Kidney (tissue), 14 donors: Measurements from ENCODE around the gene MKNK1. TPM values are rescaled to one million over a fixed set of nuclear protein-coding genes. Genes with fewer than 3 reads are reported as not detected.

Source experiments
- DNase-seq, 5 donors: peaks; one replicate each; pipeline ENCODE4 v3.0.0-alpha.2; 2013 to 2020
- FAIRE-seq: peaks from 2 replicates; lab custom pipeline; 2012; peaks lifted over from hg19 to GRCh38; lab: Jason Lieb, UNC
- H3K27ac ChIP-seq, 2 donors: one replicate each; pipeline ENCODE4 v1.7.0; 2013; ENCODE audit warnings: low read depth in 2 of 2, low read length in 2 of 2, inconsistent platforms in 1 of 2
- H3K27me3 ChIP-seq: one replicate; pipeline ENCODE4 v1.7.1; 2013; ENCODE audit warnings: low read length, inconsistent platforms; ENCODE audit not compliant: control insufficient read depth, insufficient read depth
- H3K36me3 ChIP-seq, 3 donors: one replicate each; pipeline versions ENCODE4 v1.7.0 to v1.7.1; 2013; ENCODE audit warnings: low read length in 3 of 3, control low read depth in 1 of 3, inconsistent platforms in 1 of 3; ENCODE audit not compliant: insufficient read depth in 3 of 3, control insufficient read depth in 2 of 3
- H3K4me1 ChIP-seq, 3 donors: one replicate each; pipeline versions ENCODE4 v1.7.0 to v1.7.1; 2013; ENCODE audit warnings: low read length in 3 of 3, inconsistent platforms in 1 of 3, low read depth in 1 of 3; ENCODE audit not compliant: control insufficient read depth in 2 of 3, insufficient read depth in 2 of 3
- H3K4me3 ChIP-seq, 3 donors: one replicate each; pipeline versions ENCODE4 v1.7.0 to v1.8.1; 2013; ENCODE audit warnings: low read length in 3 of 3, control low read depth in 1 of 3, inconsistent platforms in 1 of 3
- H3K9ac ChIP-seq, 3 donors: one replicate each; pipeline versions ENCODE4 v1.7.0 to v1.7.1; 2013; ENCODE audit warnings: low read length in 3 of 3, control low read depth in 1 of 3, inconsistent platforms in 1 of 3
- H3K9me3 ChIP-seq, 3 donors: one replicate each; pipeline versions ENCODE4 v1.7.0 to v1.7.1; 2013; ENCODE audit warnings: low read length in 3 of 3, control low read depth in 1 of 3, inconsistent platforms in 1 of 3; ENCODE audit not compliant: control insufficient read depth in 2 of 3, insufficient read depth in 1 of 3
- intact Hi-C: fragments of 100-400 bp; cut with DNase I; formaldehyde crosslinking; loops from one replicate; pipeline ENCODE4 v1.11.1; 2022
- polyA plus RNA-seq: library from polyadenylated mRNA; stranded (reverse); fragments of 350-450 nt; fragmentation: Illumina TruSeq; extraction: RNeasy Lipid Tissue Mini Kit (QIAGEN cat#74804); gene quantifications from one replicate; pipeline ENCODE4 v1.2.3, GENCODE V29; 2014; ENCODE audit warnings: low read depth, low replicate concordance; ENCODE audit not compliant: insufficient read depth
- total RNA-seq: library from RNA; stranded (reverse); fragmentation: NEBNext Ultra II Directional; extraction: Animal tissue kit (Norgen Biotek cat#: 25700); gene quantifications from one replicate; pipeline ENCODE4 v1.2.1, GENCODE V29; 2021
- TF ChIP-seq, protein P1 (sequence below): IDR thresholded peaks from 3 replicates; pipeline ENCODE4 v1.5.1; 2012; ENCODE audit warnings: mild to moderate bottlenecking, moderate library complexity, borderline replicate concordance; ENCODE audit not compliant: insufficient read depth; ENCODE audit errors: extremely low read depth
- donor health status: control.
- donor health status: control.
- donor health status: control.
- donor health status: control.
- donor health status: control.
- donor health status: DM: yes; HTN: yes; CAD: no.
- donor health status: Normal renal cell carcinoma (clear cell type).

MKNK1 gene
- total and polyA plus RNA-seq, 2 donors from 2014 or later: 17.5 to 49.7 TPM

GRCh38 chr1:46538147-46538546 lies 65.9 kb downstream of the MKNK1 start:
- H3K27me3 ChIP-seq: peaks cover 10% of the 10 kb centered on the region
- intact Hi-C loops: loop anchor here (10.0 kb wide), 1 partner anchor 187 kb away; no protein-coding TSS in a partner anchor
- no peak overlapping the region for H3K9ac ChIP-seq
- TF ChIP-seq, protein P1, sequence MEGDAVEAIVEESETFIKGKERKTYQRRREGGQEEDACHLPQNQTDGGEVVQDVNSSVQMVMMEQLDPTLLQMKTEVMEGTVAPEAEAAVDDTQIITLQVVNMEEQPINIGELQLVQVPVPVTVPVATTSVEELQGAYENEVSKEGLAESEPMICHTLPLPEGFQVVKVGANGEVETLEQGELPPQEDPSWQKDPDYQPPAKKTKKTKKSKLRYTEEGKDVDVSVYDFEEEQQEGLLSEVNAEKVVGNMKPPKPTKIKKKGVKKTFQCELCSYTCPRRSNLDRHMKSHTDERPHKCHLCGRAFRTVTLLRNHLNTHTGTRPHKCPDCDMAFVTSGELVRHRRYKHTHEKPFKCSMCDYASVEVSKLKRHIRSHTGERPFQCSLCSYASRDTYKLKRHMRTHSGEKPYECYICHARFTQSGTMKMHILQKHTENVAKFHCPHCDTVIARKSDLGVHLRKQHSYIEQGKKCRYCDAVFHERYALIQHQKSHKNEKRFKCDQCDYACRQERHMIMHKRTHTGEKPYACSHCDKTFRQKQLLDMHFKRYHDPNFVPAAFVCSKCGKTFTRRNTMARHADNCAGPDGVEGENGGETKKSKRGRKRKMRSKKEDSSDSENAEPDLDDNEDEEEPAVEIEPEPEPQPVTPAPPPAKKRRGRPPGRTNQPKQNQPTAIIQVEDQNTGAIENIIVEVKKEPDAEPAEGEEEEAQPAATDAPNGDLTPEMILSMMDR: no peak
- H3K27ac ChIP-seq: peak overlapping the region in 1 of 2 donors; percentile 37
- peaks cover 0 to 15% (median 11%) of the 10 kb centered on the region in 3 donors for H3K4me1 ChIP-seq
- FAIRE-seq (no peak), DNase-seq (peak in 1 of 5 donors; percentile 18)
- H3K9me3 ChIP-seq: no peaks in the 10 kb centered on the region
- H3K36me3 ChIP-seq: no peaks in the 10 kb centered on the region
- no peak overlapping the region for H3K4me3 ChIP-seq

- DNase-seq: no peak
- Histone ChIP-seq H3K9me3 (no peaks in the 10 kb centered on the region), H3K27me3 (peaks cover 7% of the 10 kb centered on the region), H3K36me3 (no peaks in the 10 kb centered on the region), H3K4me1 (peaks cover 0 to 15% (median 11%) of the 10 kb centered on the region in 3 donors), H3K4me3 (no peak overlapping the region), H3K9ac (no peak overlapping the region), H3K27ac (no peak overlapping the region)
- intact Hi-C loops: loop anchor here (10.0 kb wide), 1 partner anchor 187 kb away; no protein-coding TSS in a partner anchor
- FAIRE-seq: no peak
- TF ChIP-seq, protein P1: no peak
These were observed 66.4 kb downstream of the MKNK1 start for GRCh38 chr1:46537651-46538050.

DNA sequence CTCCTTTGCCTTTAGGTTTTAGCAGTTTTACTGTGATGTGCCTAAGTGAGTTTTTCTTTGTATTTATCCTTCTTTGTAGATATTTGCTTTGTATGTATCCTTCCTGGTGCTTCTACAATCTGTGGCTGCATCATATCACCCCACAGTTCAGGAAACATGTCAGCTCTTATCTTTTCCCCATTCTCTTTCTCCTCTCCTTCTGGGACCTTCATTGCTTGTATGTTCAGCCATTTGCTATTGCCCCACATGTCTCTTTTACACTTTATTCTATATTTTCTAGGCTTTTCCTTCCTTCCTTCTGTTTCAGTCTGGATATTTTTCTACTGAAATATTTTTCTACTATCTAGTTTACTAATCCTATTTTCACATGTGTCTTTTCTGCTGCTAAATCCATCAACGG lies 67.5 kb downstream of the MKNK1 start:
- no peak for FAIRE-seq

More for the DNA sequence above, 67.5 kb downstream of the MKNK1 start:
- Histone ChIP-seq H3K9me3 (no peaks in the 10 kb centered on the region), H3K4me1 (peaks cover 0 to 15% (median 11%) of the 10 kb centered on the region in 3 donors), H3K9ac (no peak overlapping the region), H3K27me3 (peaks cover 7% of the 10 kb centered on the region), H3K27ac (no peak overlapping the region), H3K36me3 (no peaks in the 10 kb centered on the region), H3K4me3 (no peak overlapping the region)
- TF ChIP-seq, protein P1: no peak
- no peak for DNase-seq
- intact Hi-C loops: loop anchor here (10.0 kb wide), 1 partner anchor 188 kb away; no protein-coding TSS in a partner anchor
